ENCODE measurements around the gene CLEC20A.

DNA sequence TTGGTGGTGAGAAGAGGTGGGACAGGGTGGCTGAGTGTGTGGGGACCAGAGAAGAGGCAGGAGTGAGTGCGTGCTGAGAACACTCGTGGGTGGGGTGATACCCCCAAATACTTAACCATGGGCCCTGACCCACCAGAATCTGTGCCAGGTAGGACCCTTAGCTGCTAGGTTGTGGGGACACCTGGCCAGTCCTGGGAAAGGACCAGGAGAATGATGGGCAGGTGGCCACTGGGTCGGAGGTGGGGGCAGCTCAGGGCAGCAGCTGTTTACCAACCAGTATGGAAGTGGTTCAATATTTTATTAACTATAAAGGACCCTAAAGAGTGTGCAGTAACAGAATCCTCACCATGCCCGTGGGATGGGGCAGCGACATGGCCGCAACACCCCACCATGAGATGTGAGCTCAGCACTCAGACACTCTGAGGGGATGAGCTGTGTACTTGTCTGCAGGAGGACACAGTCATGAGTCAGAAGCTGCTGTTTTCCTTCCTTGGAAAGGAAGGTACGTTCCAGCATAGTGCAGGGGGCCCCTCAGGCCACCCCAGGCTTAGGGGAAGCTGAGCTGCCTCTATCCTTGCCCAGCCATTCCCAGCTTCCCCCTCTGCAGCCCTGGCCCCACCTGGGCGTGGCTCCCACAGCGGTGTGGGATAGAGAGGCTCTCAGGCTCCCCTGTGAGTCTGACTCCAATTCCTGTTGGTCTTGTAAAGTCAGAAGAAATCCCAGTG lies 41.6 kb upstream of the CLEC20A start:
- TF ChIP-seq POLR2A (IDR thresholded peaks at IDR 0.05; ENCODE audit: low read depth, low read length) (no peak), POLR2AphosphoS5 (IDR thresholded peaks at IDR 0.05; ENCODE audit: low read depth, low read length) (no peak), TAF1 (IDR thresholded peaks at IDR 0.05; ENCODE audit: borderline replicate concordance, low read depth, low read length) (no peak)

Measured in GM12892 (cell line).